IPS DF 19.7 (cell line): ENCODE measurements around the gene MMP24OS.
"Not testable (repeated sequence)": the region's sequence is repeated elsewhere in the genome, so short reads cannot be mapped to it uniquely, and the experiment has no call there.

Experiments used
- DNase-seq: peaks from one replicate; pipeline ENCODE4 v3.0.0-alpha.2; 2013; ENCODE audit warnings: low read depth, low spot score

Gene MMP24OS

GRCh38 chr20:35277531-35278395 lies at the start of gene MMP24OS:
Gene MMP24OS, minus strand, starts transcription at chr20:35278122. Its CDS starts 193 bp downstream, at chr20:35277929.
- DNase-seq: peak; percentile 71

GRCh38 chr20:35327074-35327976 lies 49.4 kb upstream of the MMP24OS start:
- DNase-seq: no peak

- DNase-seq: no peak
Measured at GRCh38 chr20:35326740-35327073, 48.8 kb upstream of the MMP24OS start.

GRCh38 chr20:35326021-35326739 lies 48.3 kb upstream of the MMP24OS start:
- no peak for DNase-seq

- DNase-seq: no peak
Measured at GRCh38 chr20:35325401-35325800, 47.5 kb upstream of the MMP24OS start.

GRCh38 chr20:35320396-35321126 lies 42.6 kb upstream of the MMP24OS start:
- DNase-seq: no peak

GRCh38 chr20:35319871-35320197 lies 41.9 kb upstream of the MMP24OS start:
- no peak for DNase-seq

GRCh38 chr20:35319192-35319870 lies 41.4 kb upstream of the MMP24OS start:
- no peak for DNase-seq

- no peak for DNase-seq
Measured at GRCh38 chr20:35318502-35319157, 40.7 kb upstream of the MMP24OS start.

GRCh38 chr20:35317416-35318210 lies 39.7 kb upstream of the MMP24OS start:
- no peak for DNase-seq

GRCh38 chr20:35316086-35316485 lies 38.2 kb upstream of the MMP24OS start:
- no peak for DNase-seq

GRCh38 chr20:35315632-35316020 lies 37.7 kb upstream of the MMP24OS start:
- not testable (repeated sequence) for DNase-seq

GRCh38 chr20:35314816-35315631 lies 37.1 kb upstream of the MMP24OS start:
- DNase-seq: no peak

GRCh38 chr20:35312318-35312717 lies 34.4 kb upstream of the MMP24OS start:
- no peak for DNase-seq

- DNase-seq: no peak
Measured at GRCh38 chr20:35311822-35312221, 33.9 kb upstream of the MMP24OS start.

GRCh38 chr20:35311409-35311808 lies 33.5 kb upstream of the MMP24OS start:
- DNase-seq: no peak

GRCh38 chr20:35307666-35308653 lies 30.0 kb upstream of the MMP24OS start:
- no peak for DNase-seq
